Endothelial cell of umbilical vein (primary cell): ENCODE measurements around the gene NBEA. TPM values are rescaled to one million over a fixed set of nuclear protein-coding genes. Genes with fewer than 3 reads are reported as not detected.

ENCODE experiments used
- BruUV-seq: library from RNA; stranded (reverse); fragments of 400-500 nt; replicated peaks from 2 replicates; lab custom pipeline; 2021; lab: Mats Ljungman, UMichigan
- CTCF ChIA-PET: fragments of 300-600, 350-600 bp; sonication (Branson Sonifier 250); formaldehyde crosslinking; loops from one replicate; lab custom pipeline; 2021; ENCODE audit warnings: antibody characterized with exemption, inconsistent platforms; lab: Charles Lee
- POLR2A ChIA-PET: fragments of 300-600, 350-600 bp; sonication (Branson Sonifier 250); formaldehyde crosslinking; loops from one replicate; lab custom pipeline; 2021; ENCODE audit warnings: antibody characterized with exemption, inconsistent platforms; lab: Charles Lee
- DNase-seq: peaks from one replicate; pipeline ENCODE4 v3.0.0-alpha.2; 2011; ENCODE audit warnings: low read depth, low spot score
- FAIRE-seq: peaks from 2 replicates; lab custom pipeline; 2011; peaks lifted over from hg19 to GRCh38; lab: Jason Lieb, UNC
- H2AFZ ChIP-seq: 2 replicates; pipeline ENCODE4 v1.6.0; 2012; ENCODE audit warnings: low read depth, low read length, control low read depth, inconsistent platforms
- H3K27ac ChIP-seq: 2 replicates; pipeline ENCODE4 v1.5.1; 2011; ENCODE audit warnings: low read depth, mild to moderate bottlenecking, control low read depth, low read length, moderate library complexity; ENCODE audit not compliant: insufficient read depth
- H3K27me3 ChIP-seq, 2 experiments: 2 replicates each; pipeline versions ENCODE4 v1.6.0 to v1.6.1; 2011; ENCODE audit warnings: low read length in 2 of 2, mixed read lengths in 1 of 2; ENCODE audit not compliant: control insufficient read depth in 2 of 2, insufficient read depth in 2 of 2
- H3K36me3 ChIP-seq, 2 experiments: 2 replicates in 1 of 2; 3 replicates in 1 of 2; pipeline ENCODE4 v1.5.1; 2011; ENCODE audit warnings: low read length in 2 of 2, mild to moderate bottlenecking in 1 of 2, moderate library complexity in 1 of 2; ENCODE audit not compliant: control insufficient read depth in 2 of 2, insufficient read depth in 2 of 2; ENCODE audit errors: extremely low read depth in 1 of 2
- H3K4me1 ChIP-seq: 3 replicates; pipeline ENCODE4 v1.5.1; 2011; ENCODE audit warnings: mild to moderate bottlenecking, low read length; ENCODE audit not compliant: control insufficient read depth, insufficient read depth; ENCODE audit errors: extremely low read depth
- H3K4me2 ChIP-seq: 2 replicates; pipeline ENCODE4 v1.6.1; 2011; ENCODE audit warnings: low read length, control low read depth, mixed read lengths; ENCODE audit not compliant: insufficient read depth
- H3K4me3 ChIP-seq, 3 experiments: fragments of 200-600 bp in 1 of 3; sonication (generic), shearing (Covaris generic) in 1 of 3; replicated peaks in 1 of 3; 2 replicates each; pipeline ENCODE4 v1.5.1; 2011 to 2016; ENCODE audit warnings: control low read depth in 3 of 3, low read length in 3 of 3, mild to moderate bottlenecking in 2 of 3, inconsistent platforms in 1 of 3, low read depth in 1 of 3, moderate library complexity in 1 of 3; ENCODE audit not compliant: insufficient read depth in 1 of 3
- H3K79me2 ChIP-seq: 2 replicates; pipeline ENCODE4 v1.6.0; 2012; ENCODE audit warnings: low read length, inconsistent platforms; ENCODE audit not compliant: control insufficient read depth, insufficient read depth
- H3K9ac ChIP-seq: replicated peaks from 2 replicates; pipeline ENCODE3; 2011; ENCODE audit warnings: low read length, control low read depth; ENCODE audit not compliant: insufficient read depth; ENCODE audit errors: extremely low read depth
- H3K9me1 ChIP-seq: replicated peaks from 3 replicates; pipeline ENCODE4 v1.6.0; 2011; ENCODE audit warnings: mild to moderate bottlenecking, low read length; ENCODE audit not compliant: control insufficient read depth, insufficient read depth; ENCODE audit errors: extremely low read depth
- H3K9me3 ChIP-seq: replicated peaks from 2 replicates; pipeline ENCODE4 v1.5.1; 2012; ENCODE audit warnings: low read length, inconsistent platforms; ENCODE audit not compliant: control insufficient read depth, insufficient read depth
- H4K20me1 ChIP-seq: replicated peaks from 2 replicates; pipeline ENCODE3; 2011; ENCODE audit warnings: mild to moderate bottlenecking, low read length; ENCODE audit not compliant: control insufficient read depth, insufficient read depth; ENCODE audit errors: extremely low read depth
- EZH2 ChIP-seq: IDR thresholded peaks from 2 replicates; pipeline ENCODE4 v1.6.1; 2012; ENCODE audit warnings: borderline replicate concordance, low read depth, mild to moderate bottlenecking, moderate library complexity, low read length, inconsistent platforms; ENCODE audit not compliant: severe bottlenecking
- FOS ChIP-seq: IDR thresholded peaks from 2 replicates; pipeline ENCODE4 v1.6.1; 2011; ENCODE audit warnings: mild to moderate bottlenecking, low read length, moderate library complexity, borderline replicate concordance; ENCODE audit not compliant: insufficient read depth
- MYC ChIP-seq: IDR thresholded peaks from one replicate; pipeline ENCODE4 v1.6.1; 2011; ENCODE audit warnings: mild to moderate bottlenecking, low read depth, low read length
- POLR2AphosphoS5 ChIP-seq: IDR thresholded peaks from 2 replicates; pipeline ENCODE4 v1.6.1; 2012; ENCODE audit warnings: low read depth, mild to moderate bottlenecking, control low read depth, low read length, moderate library complexity; ENCODE audit not compliant: insufficient read depth
- dilution Hi-C: fragments of 300-500 bp; cut with MboI; formaldehyde crosslinking; loops from one replicate; pipeline ENCODE4 v1.15.0; 2019; ENCODE audit warnings: low sequenced_read_pairs; ENCODE audit not compliant: extremely low pct_ligation_motif_present
- intact Hi-C: fragments of 100-400 bp; cut with micrococcal nuclease; formaldehyde crosslinking; loops from one replicate; pipeline ENCODE4 v1.10.0; 2022
- polyA plus RNA-seq, 4 experiments: library from polyadenylated mRNA; depleted of rRNA in 3 of 4; stranded (reverse) in 3 of 4; unstranded in 1 of 4; fragments of >200 nt; gene quantifications; 2 replicates each; pipeline versions ENCODE4 v1.2.1 to v1.2.3, GENCODE V29; 2011 to 2012; ENCODE audit warnings: missing spikeins in 1 of 4
- total RNA-seq: library from RNA; stranded (reverse); gene quantifications from 2 replicates; pipeline ENCODE4 v1.2.3, GENCODE V29; 2021
- TF ChIP-seq, protein P1 (sequence below), 2 donors: IDR thresholded peaks; 1 replicate in 1 of 2; 2 replicates in 1 of 2; pipeline ENCODE4 v1.5.1; 2011; ENCODE audit warnings: low read length in 2 of 2, mild to moderate bottlenecking in 2 of 2, moderate library complexity in 2 of 2, control low read depth in 1 of 2, inconsistent platforms in 1 of 2, low read depth in 1 of 2; ENCODE audit not compliant: insufficient read depth in 1 of 2; ENCODE audit errors: extremely low read depth in 1 of 2
- TF ChIP-seq, protein P2 (sequence below): IDR thresholded peaks from 2 replicates; pipeline ENCODE4 v1.6.1; 2011; ENCODE audit not compliant: insufficient read depth, insufficient read length

Gene NBEA
- total and polyA plus RNA-seq, 2 donors (not counting 3 experiments of a cell fraction or from before 2014, with no cell fraction given) = 3.0 to 4.8 TPM

DNA sequence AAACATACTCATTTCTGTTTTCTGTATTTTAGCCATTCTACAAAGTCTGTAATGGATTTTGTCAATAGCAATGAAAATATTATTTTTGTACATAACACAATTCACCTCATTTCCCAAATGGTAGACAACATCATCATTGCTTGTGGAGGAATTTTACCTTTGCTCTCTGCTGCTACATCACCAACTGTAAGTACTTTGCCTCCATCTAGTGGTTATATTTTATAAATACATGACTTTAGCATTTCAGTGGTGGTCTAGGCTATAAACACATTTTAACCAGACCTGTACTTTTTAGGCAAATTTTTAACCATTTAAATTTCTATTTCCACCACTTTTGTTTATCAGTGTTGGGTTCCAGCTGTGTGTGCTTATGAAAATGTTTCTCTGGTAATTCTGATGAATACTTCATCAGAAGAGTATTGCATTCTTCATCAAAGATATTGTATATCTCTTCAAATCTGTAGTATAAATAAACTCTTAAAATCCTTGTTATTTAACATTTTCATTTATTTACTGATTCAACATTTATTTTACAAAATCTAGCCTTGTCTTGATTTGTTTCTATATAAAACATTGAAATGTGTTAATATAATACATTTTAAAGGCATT, 222.4 kb downstream of the NBEA start:
- no peak overlapping the region for H3K27ac ChIP-seq
- no peak overlapping the region for H3K9ac ChIP-seq
- peak; percentile 40 for FAIRE-seq
- ChIA-PET POLR2A (no interaction called here), CTCF (interaction anchor here (0.6 to 3.2 kb wide), 40 partner anchors 9 to 1621 kb away, joined by 3 to 60 read pairs (median 4); no protein-coding TSS in a partner anchor)
- no peaks in the 10 kb centered on the region for H3K79me2 ChIP-seq
- no peaks in the 10 kb centered on the region for H4K20me1 ChIP-seq
- no peak overlapping the region for H3K4me3 ChIP-seq
- no peak overlapping the region for H2AFZ ChIP-seq
- no peaks in the 10 kb centered on the region for H3K36me3 ChIP-seq
- BruUV-seq = no TSS peak
- no peaks in the 10 kb centered on the region for H3K9me3 ChIP-seq
- H3K4me1 ChIP-seq = no peaks in the 10 kb centered on the region
- TF ChIP-seq, protein P1, sequence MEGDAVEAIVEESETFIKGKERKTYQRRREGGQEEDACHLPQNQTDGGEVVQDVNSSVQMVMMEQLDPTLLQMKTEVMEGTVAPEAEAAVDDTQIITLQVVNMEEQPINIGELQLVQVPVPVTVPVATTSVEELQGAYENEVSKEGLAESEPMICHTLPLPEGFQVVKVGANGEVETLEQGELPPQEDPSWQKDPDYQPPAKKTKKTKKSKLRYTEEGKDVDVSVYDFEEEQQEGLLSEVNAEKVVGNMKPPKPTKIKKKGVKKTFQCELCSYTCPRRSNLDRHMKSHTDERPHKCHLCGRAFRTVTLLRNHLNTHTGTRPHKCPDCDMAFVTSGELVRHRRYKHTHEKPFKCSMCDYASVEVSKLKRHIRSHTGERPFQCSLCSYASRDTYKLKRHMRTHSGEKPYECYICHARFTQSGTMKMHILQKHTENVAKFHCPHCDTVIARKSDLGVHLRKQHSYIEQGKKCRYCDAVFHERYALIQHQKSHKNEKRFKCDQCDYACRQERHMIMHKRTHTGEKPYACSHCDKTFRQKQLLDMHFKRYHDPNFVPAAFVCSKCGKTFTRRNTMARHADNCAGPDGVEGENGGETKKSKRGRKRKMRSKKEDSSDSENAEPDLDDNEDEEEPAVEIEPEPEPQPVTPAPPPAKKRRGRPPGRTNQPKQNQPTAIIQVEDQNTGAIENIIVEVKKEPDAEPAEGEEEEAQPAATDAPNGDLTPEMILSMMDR (IDR thresholded peaks at IDR 0.05; ENCODE audit: extremely low read depth in 1 of 2, insufficient read depth in 1 of 2, low read depth in 1 of 2, low read length in 2 of 2) = peak; percentile 25 to 26
- TF ChIP-seq, protein P2, sequence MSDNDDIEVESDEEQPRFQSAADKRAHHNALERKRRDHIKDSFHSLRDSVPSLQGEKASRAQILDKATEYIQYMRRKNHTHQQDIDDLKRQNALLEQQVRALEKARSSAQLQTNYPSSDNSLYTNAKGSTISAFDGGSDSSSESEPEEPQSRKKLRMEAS = no peak
- TF ChIP-seq MYC = no peak
- H3K9me1 ChIP-seq = no peaks in the 10 kb centered on the region
- dilution Hi-C loops (no loop called here), intact Hi-C loops (loop anchor here (1.0 to 5.0 kb wide), 4 partner anchors 557 to 1442 kb away; no protein-coding TSS in a partner anchor)
- no peak overlapping the region for H3K4me2 ChIP-seq
- no peaks in the 10 kb centered on the region for H3K27me3 ChIP-seq
- DNase-seq = peak; percentile 59

DNA sequence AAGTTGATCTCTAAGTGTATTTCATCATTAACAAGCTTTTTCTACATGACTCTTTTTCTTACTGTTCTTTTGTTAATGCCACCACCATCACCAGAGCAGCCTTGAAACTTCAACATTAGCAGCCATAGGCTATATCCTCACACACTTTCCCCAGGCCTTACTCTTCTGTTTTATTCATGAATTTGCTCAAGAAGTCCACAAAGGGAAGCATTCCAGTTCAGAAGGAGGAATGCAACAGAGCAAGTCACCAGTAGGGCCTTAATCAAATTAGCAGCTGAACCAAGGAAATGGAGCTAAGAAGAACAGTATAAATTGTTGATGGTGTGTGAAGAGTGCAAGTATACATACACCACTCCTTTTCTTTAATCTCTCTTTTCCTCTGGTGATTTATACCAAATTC, 223.1 kb downstream of the NBEA start:
- Histone ChIP-seq H3K79me2 (no peaks in the 10 kb centered on the region), H3K36me3 (no peaks in the 10 kb centered on the region), H3K9me1 (no peaks in the 10 kb centered on the region), H3K4me2 (no peak overlapping the region), H3K9me3 (no peaks in the 10 kb centered on the region), H3K9ac (no peak overlapping the region), H3K4me1 (no peaks in the 10 kb centered on the region), H4K20me1 (no peaks in the 10 kb centered on the region), H2AFZ (no peak overlapping the region), H3K4me3 (no peak overlapping the region), H3K27me3 (no peaks in the 10 kb centered on the region), H3K27ac (no peak overlapping the region)
- no peak for DNase-seq
- dilution Hi-C loops (no loop called here), intact Hi-C loops (loop anchor here (2.0 kb wide), 2 partner anchors 1088 to 1234 kb away; no protein-coding TSS in a partner anchor)
- POLR2A ChIA-PET = no interaction called here
- BruUV-seq = no TSS peak
- no peak for TF ChIP-seq POLR2AphosphoS5
- no peak for TF ChIP-seq EZH2
- TF ChIP-seq FOS = no peak
- FAIRE-seq = no peak
- CTCF ChIA-PET = interaction anchor here (0.8 to 3.2 kb wide), 13 partner anchors 8 to 1622 kb away, joined by 3 to 60 read pairs (median 8); no protein-coding TSS in a partner anchor
